B cell (primary cell): ENCODE results near the gene CRELD2. TPM values are rescaled to one million over a fixed set of nuclear protein-coding genes. Genes with fewer than 3 reads are reported as not detected.

Experiments
- ATAC-seq: fragments of 200-7000 bp; cut with Tn5 transposase; one replicate; pipeline ENCODE4 v1.10.0; 2021; ENCODE audit warnings: low read depth, mild to moderate bottlenecking, moderate number of reproducible peaks, moderate library complexity
- CTCF ChIA-PET: fragments of 350-600 bp; sonication (Branson Sonifier 250); formaldehyde crosslinking; loops from one replicate; lab custom pipeline; 2021; ENCODE audit warnings: antibody characterized with exemption, inconsistent platforms; lab: Charles Lee
- POLR2A ChIA-PET: fragments of 350-600 bp; sonication (Branson Sonifier 250); formaldehyde crosslinking; loops from one replicate; lab custom pipeline; 2021; ENCODE audit warnings: antibody characterized with exemption; lab: Charles Lee
- DNase-seq: peaks from one replicate; pipeline ENCODE4 v3.0.0; 2013
- H2AFZ ChIP-seq: 2 replicates; pipeline ENCODE4 v1.6.1; 2012; ENCODE audit warnings: mild to moderate bottlenecking, low read depth, low read length; ENCODE audit not compliant: insufficient read depth, poor library complexity, severe bottlenecking
- H3K27ac ChIP-seq, 2 donors: 1 replicate in 1 of 2; 2 replicates in 1 of 2; pipeline ENCODE4 v1.5.1; 2012 to 2013; ENCODE audit warnings: low read length in 2 of 2, mild to moderate bottlenecking in 2 of 2, moderate library complexity in 1 of 2
- H3K27me3 ChIP-seq, 4 experiments: fragments of 200-600 bp in 1 of 4; sonication (generic) in 1 of 4; replicated peaks in 1 of 4; 1 replicate in 2 of 4; 2 replicates in 2 of 4; pipeline versions ENCODE4 v1.6.1 to v1.7.0; 2013 to 2016; ENCODE audit warnings: low read length in 3 of 4, mild to moderate bottlenecking in 2 of 4, mixed read lengths in 1 of 4, moderate library complexity in 1 of 4; ENCODE audit not compliant: insufficient read depth in 4 of 4, control insufficient read depth in 3 of 4; ENCODE audit errors: control extremely low read depth in 1 of 4
- H3K36me3 ChIP-seq, 2 experiments: replicated peaks in 1 of 2; 1 replicate in 1 of 2; 2 replicates in 1 of 2; pipeline versions ENCODE4 v1.6.1 to v1.7.1; 2013; ENCODE audit warnings: low read length in 1 of 2; ENCODE audit not compliant: insufficient read depth in 2 of 2, control insufficient read depth in 1 of 2; ENCODE audit errors: control extremely low read depth in 1 of 2, extremely low read depth in 1 of 2
- H3K4me1 ChIP-seq, 2 donors: fragments of 200-600 bp in 1 of 2; sonication (generic) in 1 of 2; 1 replicate in 1 of 2; 2 replicates in 1 of 2; pipeline versions ENCODE4 v1.5.1 to v1.6.1; 2013 to 2017; ENCODE audit warnings: low read length in 2 of 2; ENCODE audit not compliant: control insufficient read depth in 2 of 2, insufficient read depth in 2 of 2
- H3K4me2 ChIP-seq: replicated peaks from 2 replicates; pipeline ENCODE3; 2012; ENCODE audit warnings: mild to moderate bottlenecking, low read depth, low read length; ENCODE audit not compliant: poor library complexity, severe bottlenecking
- H3K4me3 ChIP-seq, 5 experiments: fragments of 200-600 bp in 1 of 5; sonication (generic) in 1 of 5; 1 replicate in 3 of 5; 2 replicates in 2 of 5; pipeline versions ENCODE4 v1.5.1 to v1.7.0; 2011 to 2016; ENCODE audit warnings: low read length in 4 of 5, mild to moderate bottlenecking in 4 of 5, low read depth in 2 of 5, control low read depth in 1 of 5, moderate library complexity in 1 of 5; ENCODE audit not compliant: insufficient read depth in 1 of 5; ENCODE audit errors: control extremely low read depth in 1 of 5, extremely low read depth in 1 of 5
- H3K79me2 ChIP-seq: fragments of 200-600 bp; sonication (generic); one replicate; pipeline ENCODE4 v1.6.0; 2016; ENCODE audit warnings: low read length; ENCODE audit not compliant: control insufficient read depth, insufficient read depth
- H3K9ac ChIP-seq: fragments of 200-600 bp; sonication (generic); 2 replicates; pipeline ENCODE4 v1.6.1; 2017; ENCODE audit warnings: mild to moderate bottlenecking, low read length, moderate library complexity
- H3K9me3 ChIP-seq, 3 donors: one replicate each; pipeline versions ENCODE4 v1.6.1 to v1.7.1; 2013; ENCODE audit warnings: low read length in 2 of 3; ENCODE audit not compliant: control insufficient read depth in 2 of 3, insufficient read depth in 1 of 3; ENCODE audit errors: control extremely low read depth in 1 of 3
- H4K20me1 ChIP-seq: 2 replicates; pipeline ENCODE4 v1.6.0; 2012; ENCODE audit warnings: mild to moderate bottlenecking, low read length; ENCODE audit not compliant: insufficient read depth, control insufficient read depth, poor library complexity, severe bottlenecking
- H3K27ac Mint-ChIP-seq: one replicate; pipeline ENCODE4 v1.8.0; 2021; ENCODE audit warnings: mixed read lengths
- H3K27me3 Mint-ChIP-seq: one replicate; pipeline ENCODE4 v1.8.0; 2021; ENCODE audit warnings: mixed read lengths
- H3K4me1 Mint-ChIP-seq: one replicate; pipeline ENCODE4 v1.8.0; 2021; ENCODE audit warnings: mixed read lengths
- H3K4me3 Mint-ChIP-seq: one replicate; pipeline ENCODE4 v1.8.0; 2021; ENCODE audit warnings: mixed read lengths
- H3K9me3 Mint-ChIP-seq: one replicate; pipeline ENCODE4 v1.8.0; 2022; ENCODE audit warnings: mixed read lengths; ENCODE audit not compliant: insufficient read depth
- EZH2 ChIP-seq: IDR thresholded peaks from 2 replicates; pipeline ENCODE4 v1.6.1; 2012; ENCODE audit warnings: borderline replicate concordance, low read depth, mild to moderate bottlenecking, moderate library complexity, low read length; ENCODE audit not compliant: insufficient read depth, poor library complexity, severe bottlenecking
- WGBS: methylation state at CpG from one replicate; pipeline ENCODE4 v1.1.5; 2013; ENCODE audit warnings: missing lambda C conversion rate; ENCODE audit not compliant: insufficient coverage; 5-methylcytosine and 5-hydroxymethylcytosine counted together
- intact Hi-C: fragments of 100-400 bp; cut with micrococcal nuclease; formaldehyde crosslinking; loops from one replicate; pipeline ENCODE4 v1.10.0; 2022
- polyA plus RNA-seq: library from polyadenylated mRNA; depleted of rRNA; stranded (reverse); fragments of >200 nt; gene quantifications from 2 replicates; pipeline ENCODE4 v1.2.3, GENCODE V29; 2012
- total RNA-seq, 2 donors: library from RNA; stranded (reverse); fragments of 120-200 nt in 1 of 2; gene quantifications; 1 replicate in 1 of 2; 2 replicates in 1 of 2; pipeline versions ENCODE4 v1.2.3 to v1.2.4, GENCODE V29; 2013 to 2022
- TF ChIP-seq, protein P1 (sequence below): fragments of 200-600 bp; IDR thresholded peaks from one replicate; pipeline ENCODE4 v1.8.0; 2022; ENCODE audit warnings: antibody characterized with exemption, mild to moderate bottlenecking

The CRELD2 gene
- total and polyA plus RNA-seq, 2 donors (not counting 1 experiment from before 2014, with no cell fraction given): 35.9 to 41.9 TPM

DNA sequence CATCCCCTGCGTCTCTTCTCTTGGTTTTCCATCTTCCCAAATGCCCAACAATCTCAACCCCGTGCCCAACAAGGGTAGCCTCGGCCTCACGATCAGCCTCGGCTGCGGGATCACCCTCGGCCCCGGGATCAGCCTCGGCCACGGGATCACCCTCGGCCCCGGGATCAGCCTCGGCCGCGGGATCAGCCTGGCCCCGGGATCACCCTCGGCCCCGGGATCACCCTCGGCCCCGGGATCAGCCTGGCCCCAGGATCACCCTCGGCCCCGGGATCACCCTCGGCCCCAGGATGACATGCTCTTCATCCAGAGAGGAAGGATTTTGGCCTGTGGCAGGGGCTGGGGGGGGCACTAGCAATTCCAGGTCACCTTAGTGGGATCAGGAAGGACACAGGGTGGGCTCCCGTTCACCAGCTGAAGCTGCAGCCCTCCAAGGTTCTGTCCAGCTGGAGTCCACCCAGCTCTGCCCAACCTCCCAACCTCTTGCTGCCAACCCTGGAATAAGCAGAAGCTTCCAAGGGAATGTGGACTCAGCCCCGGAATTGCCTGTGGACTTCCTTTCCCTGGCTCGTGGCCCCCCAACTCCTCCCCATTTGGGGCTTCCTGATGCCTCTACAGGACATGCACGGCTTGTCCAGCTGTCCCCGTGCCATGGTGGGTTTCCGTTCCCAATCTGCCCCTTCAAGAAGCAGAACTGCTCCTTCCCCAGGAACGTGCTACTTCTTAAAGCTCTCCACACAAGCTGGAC, 6.4 kb upstream of the CRELD2 start:
- H3K9me3 ChIP-seq: no peaks in the 10 kb centered on the region
- Mint-ChIP-seq H3K27me3 (no peaks in the 10 kb centered on the region), H3K9me3 (no peaks in the 10 kb centered on the region), H3K27ac (no peak overlapping the region), H3K4me1 (peaks cover 3% of the 10 kb centered on the region), H3K4me3 (no peak overlapping the region)
- no peak for TF ChIP-seq EZH2
- TF ChIP-seq, protein P1, sequence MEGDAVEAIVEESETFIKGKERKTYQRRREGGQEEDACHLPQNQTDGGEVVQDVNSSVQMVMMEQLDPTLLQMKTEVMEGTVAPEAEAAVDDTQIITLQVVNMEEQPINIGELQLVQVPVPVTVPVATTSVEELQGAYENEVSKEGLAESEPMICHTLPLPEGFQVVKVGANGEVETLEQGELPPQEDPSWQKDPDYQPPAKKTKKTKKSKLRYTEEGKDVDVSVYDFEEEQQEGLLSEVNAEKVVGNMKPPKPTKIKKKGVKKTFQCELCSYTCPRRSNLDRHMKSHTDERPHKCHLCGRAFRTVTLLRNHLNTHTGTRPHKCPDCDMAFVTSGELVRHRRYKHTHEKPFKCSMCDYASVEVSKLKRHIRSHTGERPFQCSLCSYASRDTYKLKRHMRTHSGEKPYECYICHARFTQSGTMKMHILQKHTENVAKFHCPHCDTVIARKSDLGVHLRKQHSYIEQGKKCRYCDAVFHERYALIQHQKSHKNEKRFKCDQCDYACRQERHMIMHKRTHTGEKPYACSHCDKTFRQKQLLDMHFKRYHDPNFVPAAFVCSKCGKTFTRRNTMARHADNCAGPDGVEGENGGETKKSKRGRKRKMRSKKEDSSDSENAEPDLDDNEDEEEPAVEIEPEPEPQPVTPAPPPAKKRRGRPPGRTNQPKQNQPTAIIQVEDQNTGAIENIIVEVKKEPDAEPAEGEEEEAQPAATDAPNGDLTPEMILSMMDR: no peak
- 98% methylated on average over 29 of the region's 30 CpGs for WGBS
- H4K20me1 ChIP-seq: peaks cover 32% of the 10 kb centered on the region
- H3K4me3 ChIP-seq: no peak overlapping the region
- POLR2A ChIA-PET: no interaction called here
- H3K27ac ChIP-seq: no peak overlapping the region
- H3K9ac ChIP-seq: no peak overlapping the region
- no peak for ATAC-seq
- H2AFZ ChIP-seq: no peak overlapping the region
- no peaks in the 10 kb centered on the region for H3K27me3 ChIP-seq
- peaks cover 53% of the 10 kb centered on the region for H3K79me2 ChIP-seq
- no peak overlapping the region for H3K4me2 ChIP-seq
- peaks cover 3 to 4% of the 10 kb centered on the region in 2 donors for H3K4me1 ChIP-seq
- intact Hi-C loops: no loop called here
- H3K36me3 ChIP-seq: peaks cover 0 to 41% of the 10 kb centered on the region in 2 experiments
- DNase-seq: no peak
- CTCF ChIA-PET: no interaction called here

- H3K4me3 Mint-ChIP-seq: no peak overlapping the region
- 99% methylated on average over 14 of the region's 14 CpGs for WGBS
These were observed 5.4 kb upstream of the CRELD2 start for GRCh38 chr22:49913026-49913425.

More at GRCh38 chr22:49913026-49913425, 5.4 kb upstream of the CRELD2 start:
- Histone ChIP-seq H3K4me2 (no peak overlapping the region), H3K36me3 (peaks cover 0 to 31% of the 10 kb centered on the region in 2 experiments), H2AFZ (no peak overlapping the region), H4K20me1 (peaks cover 26% of the 10 kb centered on the region), H3K27ac (no peak overlapping the region), H3K4me1 (peaks cover 11 to 12% of the 10 kb centered on the region in 2 donors), H3K9me3 (no peaks in the 10 kb centered on the region), H3K9ac (no peak overlapping the region), H3K27me3 (no peaks in the 10 kb centered on the region), H3K4me3 (no peak overlapping the region), H3K79me2 (peaks cover 56% of the 10 kb centered on the region)
- CTCF ChIA-PET: no interaction called here
- Mint-ChIP-seq H3K4me1 (peaks cover 7% of the 10 kb centered on the region), H3K27ac (no peak overlapping the region), H3K27me3 (no peaks in the 10 kb centered on the region), H3K9me3 (no peaks in the 10 kb centered on the region)
- DNase-seq (no peak), ATAC-seq (no peak)
- TF ChIP-seq, protein P1: no peak
- no peak for TF ChIP-seq EZH2
- intact Hi-C loops: no loop called here
- POLR2A ChIA-PET: no interaction called here
